Spinal cord (tissue), 10 donors: ENCODE data around the gene UBA52. TPM values are rescaled to one million over a fixed set of nuclear protein-coding genes. Genes with fewer than 3 reads are reported as not detected.
A peak's percentile ranks its signal among the peaks of the same experiment; 100 is the strongest.

Source experiments
- DNase-seq, 6 donors: peaks; one replicate each; pipeline versions ENCODE4 v3.0.0 to v3.0.0-alpha.2; 2013 to 2015; ENCODE audit warnings: low spot score in 6 of 6, low read depth in 4 of 6
- H3K27ac ChIP-seq: one replicate; pipeline ENCODE4 v1.5.1; 2013; ENCODE audit warnings: low read depth, low read length, control low read depth
- H3K27me3 ChIP-seq: one replicate; pipeline ENCODE4 v1.6.1; 2013; ENCODE audit warnings: low read length; ENCODE audit not compliant: control insufficient read depth, insufficient read depth
- H3K36me3 ChIP-seq: one replicate; pipeline ENCODE4 v1.6.1; 2013; ENCODE audit warnings: low read length; ENCODE audit not compliant: control insufficient read depth, insufficient read depth
- H3K4me1 ChIP-seq: one replicate; pipeline ENCODE4 v1.6.1; 2013; ENCODE audit warnings: low read length; ENCODE audit not compliant: control insufficient read depth, insufficient read depth
- H3K4me3 ChIP-seq: one replicate; pipeline ENCODE4 v1.5.1; 2013; ENCODE audit warnings: low read depth, low read length, control low read depth
- H3K9me3 ChIP-seq: one replicate; pipeline ENCODE4 v1.6.1; 2013; ENCODE audit warnings: low read length; ENCODE audit not compliant: control insufficient read depth, insufficient read depth
- WGBS: methylation state at CpG from one replicate; pipeline ENCODE4 v1.1.5; 2013; ENCODE audit warnings: missing lambda C conversion rate; ENCODE audit not compliant: insufficient coverage; 5-methylcytosine and 5-hydroxymethylcytosine counted together
- polyA plus RNA-seq, 2 donors: library from polyadenylated mRNA; unstranded; fragments of 120-200 nt; gene quantifications; one replicate each; pipeline ENCODE4 v1.2.1, GENCODE V29; 2013; ENCODE audit not compliant: insufficient read length in 2 of 2
- total RNA-seq, 2 donors: library from RNA; depleted of rRNA in 1 of 2; stranded (reverse); fragments of 120-200 nt in 1 of 2; fragments of >200 nt in 1 of 2; gene quantifications; one replicate each; pipeline versions ENCODE4 v1.2.3 to v1.2.4, GENCODE V29; 2013 to 2014
- donor health status: healthy.

UBA52 gene
- total and polyA plus RNA-seq, 4 donors, result 638 to 956 (median 688) TPM

GRCh38 chr19:18611327-18612050 lies 39.8 kb downstream of the UBA52 start:
- no peaks in the 10 kb centered on the region for H3K9me3 ChIP-seq
- H3K4me3 ChIP-seq, result peak overlapping the region; percentile 52
- no peak overlapping the region for H3K27ac ChIP-seq
- peak in 1 of 6 donors; percentile 29 for DNase-seq
- H3K36me3 ChIP-seq, result peaks cover 22% of the 10 kb centered on the region
- peaks cover 57% of the 10 kb centered on the region for H3K4me1 ChIP-seq
- under 1% methylated on average over 58 of the region's 62 CpGs for WGBS
- H3K27me3 ChIP-seq, result peaks cover 62% of the 10 kb centered on the region

GRCh38 chr19:18612051-18612771 lies 40.6 kb downstream of the UBA52 start:
- Histone ChIP-seq H3K27me3 (peaks cover 57% of the 10 kb centered on the region), H3K27ac (no peak overlapping the region), H3K9me3 (no peaks in the 10 kb centered on the region), H3K4me1 (peaks cover 52% of the 10 kb centered on the region), H3K4me3 (peak overlapping the region; percentile 52), H3K36me3 (peaks cover 28% of the 10 kb centered on the region)
- DNase-seq, result peak in 1 of 6 donors; percentile 50
- WGBS, result under 1% methylated on average over 26 of the region's 30 CpGs

GRCh38 chr19:18612772-18613588 lies 41.3 kb downstream of the UBA52 start, which contains the start of gene TMEM59L:
TMEM59L (plus strand) TSS chr19:18612870; CDS start chr19:18612959, 89 bp downstream.
- under 1% methylated on average over 65 of the region's 70 CpGs for WGBS
- Histone ChIP-seq H3K4me1 (peaks cover 45% of the 10 kb centered on the region), H3K9me3 (no peaks in the 10 kb centered on the region), H3K36me3 (peaks cover 36% of the 10 kb centered on the region), H3K27me3 (peaks cover 49% of the 10 kb centered on the region), H3K4me3 (peak within 1 kb of the TSS; percentile 52), H3K27ac (no peak within 1 kb of the TSS)
- peak in 4 of 6 donors; percentile 66 to 94 (median 79) for DNase-seq

- Histone ChIP-seq H3K4me1 (peaks cover 44% of the 10 kb centered on the region), H3K4me3 (peak overlapping the region; percentile 33), H3K27me3 (peaks cover 42% of the 10 kb centered on the region), H3K9me3 (no peaks in the 10 kb centered on the region), H3K27ac (no peak overlapping the region), H3K36me3 (peaks cover 40% of the 10 kb centered on the region)
- WGBS, result 25% methylated on average over 15 of the region's 23 CpGs
- DNase-seq, result peak in 1 of 6 donors; percentile 43
Observed at GRCh38 chr19:18613589-18614234, 42.1 kb downstream of the UBA52 start.

- no peak for DNase-seq
- Histone ChIP-seq H3K4me1 (peaks cover 34% of the 10 kb centered on the region), H3K27ac (no peak overlapping the region), H3K9me3 (no peaks in the 10 kb centered on the region), H3K27me3 (peaks cover 19% of the 10 kb centered on the region), H3K36me3 (peaks cover 61% of the 10 kb centered on the region), H3K4me3 (no peak overlapping the region)
- WGBS, result 100% methylated on average over 2 of the region's 3 CpGs
Observed at GRCh38 chr19:18616023-18616422, 44.4 kb downstream of the UBA52 start.

- Histone ChIP-seq H3K27me3 (peaks cover 6% of the 10 kb centered on the region), H3K4me3 (no peak overlapping the region), H3K4me1 (peaks cover 18% of the 10 kb centered on the region), H3K36me3 (peaks cover 63% of the 10 kb centered on the region), H3K9me3 (no peaks in the 10 kb centered on the region), H3K27ac (no peak overlapping the region)
- DNase-seq, result no peak
Observed at GRCh38 chr19:18617562-18617961, 45.9 kb downstream of the UBA52 start.

- WGBS, result 94% methylated on average over 11 of the region's 13 CpGs
- Histone ChIP-seq H3K4me1 (peaks cover 15% of the 10 kb centered on the region), H3K9me3 (no peaks in the 10 kb centered on the region), H3K4me3 (no peak overlapping the region), H3K36me3 (peaks cover 63% of the 10 kb centered on the region), H3K27ac (no peak overlapping the region), H3K27me3 (peaks cover 5% of the 10 kb centered on the region)
- DNase-seq, result no peak
Observed at GRCh38 chr19:18618236-18618635, 46.6 kb downstream of the UBA52 start.

GRCh38 chr19:18620311-18620710 lies 48.7 kb downstream of the UBA52 start:
- no peak for DNase-seq
- no peaks in the 10 kb centered on the region for H3K9me3 ChIP-seq

GRCh38 chr19:18620902-18621301 lies 49.2 kb downstream of the UBA52 start:
- Histone ChIP-seq H3K36me3 (peaks cover 46% of the 10 kb centered on the region), H3K9me3 (no peaks in the 10 kb centered on the region), H3K27me3 (no peaks in the 10 kb centered on the region), H3K4me1 (no peaks in the 10 kb centered on the region), H3K4me3 (no peak overlapping the region), H3K27ac (no peak overlapping the region)
- 79% methylated on average over 5 of the region's 7 CpGs for WGBS
- DNase-seq, result no peak

More at GRCh38 chr19:18620311-18620710, 48.7 kb downstream of the UBA52 start:
- Histone ChIP-seq H3K4me3 (no peak overlapping the region), H3K4me1 (no peaks in the 10 kb centered on the region), H3K36me3 (peaks cover 47% of the 10 kb centered on the region), H3K27ac (no peak overlapping the region), H3K27me3 (no peaks in the 10 kb centered on the region)
- 88% methylated on average over 8 of the region's 10 CpGs for WGBS
